Parathyroid adenoma (tissue), 2 donors: ENCODE results near the gene ST8SIA4.

Experiments
- H2AFZ ChIP-seq: fragments of 300-600 bp; sonication (generic); one replicate; pipeline ENCODE4 v1.7.0; 2017; ENCODE audit warnings: antibody characterized with exemption, mild to moderate bottlenecking
- H3K27ac ChIP-seq: fragments of 300-600 bp; sonication (generic); one replicate; pipeline ENCODE4 v1.7.0; 2017
- H3K27me3 ChIP-seq: fragments of 300-600 bp; sonication (generic); one replicate; pipeline ENCODE4 v1.7.0; 2017; ENCODE audit warnings: low read length; ENCODE audit not compliant: control insufficient read depth, insufficient read depth
- H3K36me3 ChIP-seq: fragments of 300-600 bp; sonication (generic); one replicate; pipeline ENCODE4 v1.7.0; 2017; ENCODE audit warnings: low read length; ENCODE audit not compliant: control insufficient read depth, insufficient read depth
- H3K4me1 ChIP-seq: fragments of 300-600 bp; sonication (generic); one replicate; pipeline ENCODE4 v1.7.0; 2017; ENCODE audit warnings: control low read depth
- H3K4me2 ChIP-seq: fragments of 300-600 bp; sonication (generic); one replicate; pipeline ENCODE4 v1.7.0; 2017; ENCODE audit warnings: low read length
- H3K4me3 ChIP-seq: fragments of 300-600 bp; sonication (generic); one replicate; pipeline ENCODE4 v1.7.0; 2017; ENCODE audit warnings: low read depth, low read length
- H3K79me2 ChIP-seq: fragments of 300-600 bp; sonication (generic); one replicate; pipeline ENCODE4 v1.7.0; 2017; ENCODE audit warnings: control low read depth
- H3K9ac ChIP-seq: fragments of 300-600 bp; sonication (generic); one replicate; pipeline ENCODE4 v1.7.0; 2017; ENCODE audit warnings: mild to moderate bottlenecking
- H3K9me3 ChIP-seq: fragments of 300-600 bp; sonication (generic); one replicate; pipeline ENCODE4 v1.7.0; 2017; ENCODE audit warnings: low read length; ENCODE audit not compliant: control insufficient read depth
- TF ChIP-seq, protein P1 (sequence below): fragments of 300-600 bp; sonication (generic); IDR thresholded peaks from one replicate; pipeline ENCODE4 v1.7.0; 2017; ENCODE audit warnings: antibody characterized with exemption, mild to moderate bottlenecking
- donor health status: primary hyperparathyroidism.

Gene ST8SIA4

DNA sequence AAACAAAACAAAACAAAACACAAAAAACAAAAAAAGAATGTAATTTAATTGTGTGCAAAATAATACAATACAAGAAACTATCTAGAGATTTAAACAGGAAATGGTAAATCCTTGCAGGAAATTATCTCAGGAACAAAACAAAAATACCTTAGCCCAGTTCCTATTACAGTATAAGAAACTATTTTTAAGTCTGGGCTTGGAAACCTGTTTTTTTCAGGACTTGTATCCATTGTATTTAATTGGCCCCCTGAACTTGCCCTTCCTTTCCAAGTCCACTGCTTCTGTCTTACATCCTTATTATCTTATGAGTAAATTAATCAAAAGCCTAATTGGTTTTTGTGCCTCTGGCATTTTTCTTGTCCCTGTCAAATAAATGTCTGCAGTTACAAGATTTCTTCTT, 48.5 kb downstream of the ST8SIA4 start:
- Histone ChIP-seq H3K27ac (no peak overlapping the region), H3K9me3 (no peaks in the 10 kb centered on the region)

DNA sequence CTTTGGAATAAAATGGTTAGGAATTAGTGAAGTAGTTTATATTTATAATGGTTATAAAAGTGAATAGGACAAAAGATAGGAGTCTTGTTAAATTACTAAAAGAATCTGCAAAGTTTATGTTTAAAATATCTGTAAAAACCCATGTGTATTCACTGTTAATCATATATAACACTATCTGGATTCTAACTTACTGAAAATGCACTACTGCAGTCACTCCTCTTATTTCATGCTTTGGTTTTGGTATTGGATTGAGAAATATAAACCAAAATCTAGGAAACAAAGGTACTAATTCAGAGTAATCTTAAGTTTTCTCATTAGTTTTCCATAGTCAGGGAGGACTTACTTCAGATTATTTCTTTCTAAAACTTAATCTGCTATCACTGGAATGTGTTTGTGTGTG, 49.5 kb downstream of the ST8SIA4 start:
- Histone ChIP-seq H3K27ac (no peak overlapping the region), H3K79me2 (no peaks in the 10 kb centered on the region), H2AFZ (no peak overlapping the region)

More for the DNA sequence above, 48.5 kb downstream of the ST8SIA4 start:
- H2AFZ ChIP-seq: no peak overlapping the region
- no peaks in the 10 kb centered on the region for H3K4me1 ChIP-seq
- H3K79me2 ChIP-seq: no peaks in the 10 kb centered on the region
- H3K4me3 ChIP-seq: no peak overlapping the region
- H3K27me3 ChIP-seq: no peaks in the 10 kb centered on the region
- no peak overlapping the region for H3K9ac ChIP-seq
- H3K4me2 ChIP-seq: no peak overlapping the region
- H3K36me3 ChIP-seq: no peaks in the 10 kb centered on the region
- TF ChIP-seq, protein P1, sequence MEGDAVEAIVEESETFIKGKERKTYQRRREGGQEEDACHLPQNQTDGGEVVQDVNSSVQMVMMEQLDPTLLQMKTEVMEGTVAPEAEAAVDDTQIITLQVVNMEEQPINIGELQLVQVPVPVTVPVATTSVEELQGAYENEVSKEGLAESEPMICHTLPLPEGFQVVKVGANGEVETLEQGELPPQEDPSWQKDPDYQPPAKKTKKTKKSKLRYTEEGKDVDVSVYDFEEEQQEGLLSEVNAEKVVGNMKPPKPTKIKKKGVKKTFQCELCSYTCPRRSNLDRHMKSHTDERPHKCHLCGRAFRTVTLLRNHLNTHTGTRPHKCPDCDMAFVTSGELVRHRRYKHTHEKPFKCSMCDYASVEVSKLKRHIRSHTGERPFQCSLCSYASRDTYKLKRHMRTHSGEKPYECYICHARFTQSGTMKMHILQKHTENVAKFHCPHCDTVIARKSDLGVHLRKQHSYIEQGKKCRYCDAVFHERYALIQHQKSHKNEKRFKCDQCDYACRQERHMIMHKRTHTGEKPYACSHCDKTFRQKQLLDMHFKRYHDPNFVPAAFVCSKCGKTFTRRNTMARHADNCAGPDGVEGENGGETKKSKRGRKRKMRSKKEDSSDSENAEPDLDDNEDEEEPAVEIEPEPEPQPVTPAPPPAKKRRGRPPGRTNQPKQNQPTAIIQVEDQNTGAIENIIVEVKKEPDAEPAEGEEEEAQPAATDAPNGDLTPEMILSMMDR: no peak

DNA sequence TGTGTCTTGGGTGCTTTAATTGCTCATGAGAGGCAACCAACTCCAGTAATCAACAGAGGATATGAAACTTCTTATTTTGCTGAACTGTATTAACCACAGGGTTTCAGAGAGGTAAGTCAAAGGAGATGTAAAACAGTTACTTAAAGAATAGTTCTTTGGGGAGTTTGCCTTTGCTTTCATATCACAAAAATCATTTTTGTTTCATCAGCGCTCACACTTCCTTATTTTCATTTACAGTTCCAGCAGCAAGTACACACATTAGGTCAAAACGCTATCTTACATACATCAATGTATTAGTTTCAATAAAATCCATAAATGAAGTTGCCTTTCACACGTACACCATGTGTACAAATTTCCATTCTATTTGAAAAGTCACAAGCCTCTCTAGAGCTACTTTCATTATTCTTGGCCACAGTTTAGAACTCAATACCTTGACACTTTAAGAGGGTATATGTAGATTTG, 50.1 kb downstream of the ST8SIA4 start:
- H3K9me3 ChIP-seq: no peaks in the 10 kb centered on the region
- H3K4me3 ChIP-seq: no peak overlapping the region
- H3K36me3 ChIP-seq: no peaks in the 10 kb centered on the region
- no peaks in the 10 kb centered on the region for H3K27me3 ChIP-seq
- no peak overlapping the region for H3K27ac ChIP-seq
- no peak overlapping the region for H3K4me2 ChIP-seq
- no peaks in the 10 kb centered on the region for H3K4me1 ChIP-seq
- TF ChIP-seq, protein P1: no peak
- H3K79me2 ChIP-seq: no peaks in the 10 kb centered on the region
- H2AFZ ChIP-seq: no peak overlapping the region
- no peak overlapping the region for H3K9ac ChIP-seq

More for the DNA sequence above, 49.5 kb downstream of the ST8SIA4 start:
- Histone ChIP-seq H3K4me1 (no peaks in the 10 kb centered on the region), H3K9me3 (no peaks in the 10 kb centered on the region), H3K4me3 (no peak overlapping the region), H3K27me3 (no peaks in the 10 kb centered on the region), H3K9ac (no peak overlapping the region), H3K4me2 (no peak overlapping the region), H3K36me3 (no peaks in the 10 kb centered on the region)
- TF ChIP-seq, protein P1: no peak

DNA sequence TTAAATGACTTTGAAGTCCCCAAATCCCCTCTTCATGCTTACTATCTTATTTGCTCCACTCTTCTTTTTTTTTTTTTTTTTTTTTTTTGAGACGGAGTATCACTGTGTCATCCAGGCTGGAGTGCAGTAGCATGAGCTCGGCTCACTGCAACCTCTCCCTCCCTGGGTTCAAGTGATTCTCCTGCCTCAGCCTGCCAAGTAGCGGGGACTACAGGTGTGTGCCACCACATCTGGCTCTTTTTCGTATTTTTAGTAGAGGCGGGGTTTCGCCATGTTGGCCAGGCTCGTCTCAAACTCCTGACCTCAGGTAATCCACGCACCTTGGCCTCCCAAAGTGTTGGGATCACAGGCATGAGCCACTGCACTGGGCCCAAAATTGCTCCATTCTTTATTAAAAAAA, 51.0 kb downstream of the ST8SIA4 start:
- Histone ChIP-seq H3K9me3 (no peaks in the 10 kb centered on the region), H3K36me3 (no peaks in the 10 kb centered on the region), H3K27me3 (no peaks in the 10 kb centered on the region), H3K4me3 (no peak overlapping the region), H3K4me2 (no peak overlapping the region), H2AFZ (no peak overlapping the region), H3K79me2 (no peaks in the 10 kb centered on the region), H3K27ac (no peak overlapping the region), H3K9ac (no peak overlapping the region), H3K4me1 (no peaks in the 10 kb centered on the region)
- TF ChIP-seq, protein P1: no peak

DNA sequence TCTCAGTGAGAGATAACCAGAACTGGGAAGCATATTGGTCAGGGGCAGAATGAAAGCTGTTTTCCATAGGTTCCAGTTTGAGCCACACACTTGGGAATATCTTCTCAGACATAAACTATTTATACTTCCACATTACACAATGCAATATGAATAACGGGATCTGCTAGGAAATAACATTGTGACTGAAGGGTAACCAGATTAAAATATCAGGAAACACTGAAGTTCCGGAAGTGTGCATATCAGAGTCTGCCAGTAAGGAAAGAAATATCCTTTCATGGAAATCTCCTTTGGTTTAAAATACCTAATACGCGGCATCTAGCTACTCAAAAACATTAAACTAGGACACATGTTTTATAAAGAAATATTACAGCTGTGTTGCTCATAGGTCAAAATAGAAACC, 56.3 kb downstream of the ST8SIA4 start:
- peak overlapping the region; percentile 40 for H3K27ac ChIP-seq
- no peaks in the 10 kb centered on the region for H3K9me3 ChIP-seq
- H3K36me3 ChIP-seq: no peaks in the 10 kb centered on the region
- H2AFZ ChIP-seq: no peak overlapping the region
- H3K27me3 ChIP-seq: no peaks in the 10 kb centered on the region
- no peaks in the 10 kb centered on the region for H3K79me2 ChIP-seq
- TF ChIP-seq, protein P1: no peak
- no peak overlapping the region for H3K4me3 ChIP-seq
- no peak overlapping the region for H3K4me2 ChIP-seq
- no peak overlapping the region for H3K9ac ChIP-seq
- no peaks in the 10 kb centered on the region for H3K4me1 ChIP-seq
